Duodenal mucosa (tissue), 2 donors: ENCODE data around the gene MKRN2OS.
A peak's percentile ranks its signal among the peaks of the same experiment; 100 is the strongest.

Experiments
- H3K27ac ChIP-seq: one replicate; pipeline ENCODE4 v1.7.0; 2013; ENCODE audit warnings: low read depth, low read length
- H3K27me3 ChIP-seq, 2 donors: one replicate each; pipeline ENCODE4 v1.7.0; 2013; ENCODE audit warnings: low read length in 2 of 2, control low read depth in 1 of 2; ENCODE audit not compliant: insufficient read depth in 2 of 2, control insufficient read depth in 1 of 2
- H3K36me3 ChIP-seq, 2 donors: one replicate each; pipeline ENCODE4 v1.7.0; 2013; ENCODE audit warnings: low read length in 2 of 2, control low read depth in 1 of 2; ENCODE audit not compliant: insufficient read depth in 2 of 2, control insufficient read depth in 1 of 2
- H3K4me1 ChIP-seq, 2 donors: one replicate each; pipeline ENCODE4 v1.7.0; 2013; ENCODE audit warnings: low read length in 2 of 2, control low read depth in 1 of 2; ENCODE audit not compliant: insufficient read depth in 2 of 2, control insufficient read depth in 1 of 2
- H3K4me3 ChIP-seq, 2 donors: one replicate each; pipeline ENCODE4 v1.7.0; 2013; ENCODE audit warnings: low read length in 2 of 2, low read depth in 1 of 2
- H3K9ac ChIP-seq, 2 donors: one replicate each; pipeline ENCODE4 v1.7.0; 2013; ENCODE audit warnings: low read length in 2 of 2, low read depth in 1 of 2
- H3K9me3 ChIP-seq, 2 donors: one replicate each; pipeline ENCODE4 v1.7.0; 2013; ENCODE audit warnings: low read length in 2 of 2, control low read depth in 1 of 2; ENCODE audit not compliant: control insufficient read depth in 1 of 2

Gene MKRN2OS

DNA sequence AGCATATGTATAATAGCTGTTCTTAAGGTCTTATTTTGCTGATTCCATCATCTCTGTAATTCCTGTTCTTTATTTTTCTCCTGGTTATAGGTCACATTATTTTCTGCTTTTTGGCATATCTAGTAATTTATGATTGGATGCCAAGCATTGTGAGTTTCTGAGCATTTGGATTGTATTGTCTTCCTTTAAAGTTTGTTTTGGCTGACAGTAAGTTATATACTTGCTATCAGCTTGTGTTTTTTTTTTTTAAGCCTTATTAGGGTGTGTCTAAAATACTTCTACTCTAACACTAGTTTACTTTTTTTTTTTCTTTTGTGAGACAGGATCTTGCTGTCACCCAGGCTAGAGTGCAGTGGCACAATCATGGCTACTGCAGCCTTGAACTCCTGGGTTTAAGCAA, 21.7 kb upstream of the MKRN2OS start:
- no peaks in the 10 kb centered on the region for H3K27me3 ChIP-seq
- H3K9ac ChIP-seq, result no peak overlapping the region
- H3K4me1 ChIP-seq, result no peaks in the 10 kb centered on the region
- H3K9me3 ChIP-seq, result peaks cover 0 to 7% of the 10 kb centered on the region in 2 donors
- peaks cover 20 to 30% of the 10 kb centered on the region in 2 donors for H3K36me3 ChIP-seq
- H3K4me3 ChIP-seq, result no peak overlapping the region
- H3K27ac ChIP-seq, result no peak overlapping the region

GRCh38 chr3:12562451-12562850, 17.2 kb upstream of the MKRN2OS start:
- Histone ChIP-seq H3K4me1 (peaks cover 24 to 38% of the 10 kb centered on the region in 2 donors), H3K9ac (no peak overlapping the region), H3K36me3 (no peaks in the 10 kb centered on the region), H3K27me3 (no peaks in the 10 kb centered on the region), H3K27ac (no peak overlapping the region), H3K9me3 (peaks cover 0 to 7% of the 10 kb centered on the region in 2 donors), H3K4me3 (no peak overlapping the region)

- H3K9me3 ChIP-seq, result peaks cover 0 to 7% of the 10 kb centered on the region in 2 donors
- no peak overlapping the region for H3K4me3 ChIP-seq
- H3K9ac ChIP-seq, result no peak overlapping the region
- no peak overlapping the region for H3K27ac ChIP-seq
- H3K4me1 ChIP-seq, result peaks cover 26 to 38% of the 10 kb centered on the region in 2 donors
- H3K27me3 ChIP-seq, result no peaks in the 10 kb centered on the region
- no peaks in the 10 kb centered on the region for H3K36me3 ChIP-seq
These were observed 16.1 kb upstream of the MKRN2OS start for GRCh38 chr3:12561397-12561796.

DNA sequence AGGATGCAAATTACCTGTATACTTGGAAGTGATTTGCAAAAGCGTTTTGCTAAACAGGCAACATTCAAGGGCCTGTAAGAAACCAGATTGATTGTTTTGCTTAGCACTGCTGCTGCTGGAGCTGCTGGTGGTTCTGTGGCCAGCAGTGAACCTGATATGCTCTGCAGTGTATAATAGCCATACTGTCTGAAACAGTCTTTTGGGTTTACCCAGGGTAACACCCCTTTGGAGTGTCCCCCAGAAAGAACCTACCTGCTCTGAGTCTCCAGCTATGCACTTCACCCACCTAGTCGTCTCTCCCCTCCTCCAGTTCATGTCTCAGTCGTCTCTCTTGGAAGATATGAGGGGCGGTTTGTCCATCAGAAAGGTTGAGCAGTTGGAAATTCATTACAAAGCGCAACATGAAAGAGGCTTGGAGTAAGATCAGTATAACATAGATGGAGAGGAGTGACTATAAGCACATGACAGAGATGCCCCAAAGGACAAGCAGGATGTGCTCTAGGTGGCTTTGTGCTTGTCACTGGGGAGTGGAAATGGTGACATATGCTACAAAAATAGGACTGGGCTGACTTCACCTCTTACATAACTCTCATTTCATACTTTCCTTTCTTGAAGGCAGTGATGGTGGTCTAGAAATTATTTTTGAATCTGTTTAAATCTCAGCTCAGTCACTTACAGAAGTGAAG, 15.3 kb upstream of the MKRN2OS start:
- Histone ChIP-seq H3K4me3 (no peak overlapping the region), H3K4me1 (peaks cover 27 to 38% of the 10 kb centered on the region in 2 donors), H3K27me3 (no peaks in the 10 kb centered on the region), H3K36me3 (no peaks in the 10 kb centered on the region), H3K27ac (no peak overlapping the region), H3K9ac (no peak overlapping the region), H3K9me3 (no peaks in the 10 kb centered on the region)

- no peaks in the 10 kb centered on the region for H3K36me3 ChIP-seq
- H3K4me1 ChIP-seq, result peaks cover 27 to 38% of the 10 kb centered on the region in 2 donors
- no peak overlapping the region for H3K27ac ChIP-seq
- H3K4me3 ChIP-seq, result no peak overlapping the region
- H3K27me3 ChIP-seq, result no peaks in the 10 kb centered on the region
- H3K9ac ChIP-seq, result peak overlapping the region in 1 of 2 donors; percentile 5
- H3K9me3 ChIP-seq, result no peaks in the 10 kb centered on the region
These were observed 14.2 kb upstream of the MKRN2OS start for GRCh38 chr3:12559520-12559919.

GRCh38 chr3:12558706-12559105, 13.4 kb upstream of the MKRN2OS start:
- H3K4me1 ChIP-seq, result peaks cover 27 to 38% of the 10 kb centered on the region in 2 donors
- peak overlapping the region; percentile 21 to 87 for H3K9ac ChIP-seq
- no peak overlapping the region for H3K27ac ChIP-seq
- no peaks in the 10 kb centered on the region for H3K9me3 ChIP-seq
- H3K36me3 ChIP-seq, result no peaks in the 10 kb centered on the region
- peak overlapping the region; percentile 77 to 93 for H3K4me3 ChIP-seq
- H3K27me3 ChIP-seq, result no peaks in the 10 kb centered on the region

DNA sequence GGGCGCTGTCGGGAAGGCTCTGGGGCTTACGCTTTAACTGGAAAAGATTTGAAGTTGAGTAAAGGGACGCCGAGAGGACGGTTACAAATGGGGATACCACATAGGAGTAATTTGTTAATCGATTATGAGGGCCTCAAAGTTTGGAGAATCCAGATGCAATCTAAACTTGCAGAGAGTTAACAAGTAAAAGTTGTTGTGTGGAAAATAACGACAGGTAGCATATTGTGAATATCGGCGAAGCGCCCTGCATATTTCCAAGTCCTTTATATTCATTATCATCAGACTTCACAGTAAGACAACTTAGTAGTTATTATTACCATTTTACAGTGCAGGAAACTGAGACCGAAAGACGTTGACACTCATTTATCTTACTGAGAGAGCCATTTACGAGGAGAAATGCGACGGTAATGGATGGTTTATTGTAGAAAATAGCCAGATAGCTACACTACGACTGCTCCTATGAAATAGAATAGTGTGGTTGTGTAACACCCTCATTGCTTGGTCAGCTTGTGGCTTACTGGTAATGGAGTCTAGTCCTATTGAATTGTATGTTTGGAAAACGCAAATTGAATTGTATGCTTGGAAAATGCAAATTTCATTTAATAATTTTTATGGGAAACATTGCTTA, 12.3 kb upstream of the MKRN2OS start:
- Histone ChIP-seq H3K27ac (peak overlapping the region; percentile 95), H3K36me3 (no peaks in the 10 kb centered on the region), H3K9ac (peak overlapping the region; percentile 87 to 88), H3K4me3 (peak overlapping the region; percentile 77 to 93), H3K4me1 (peaks cover 27 to 38% of the 10 kb centered on the region in 2 donors), H3K9me3 (no peaks in the 10 kb centered on the region), H3K27me3 (no peaks in the 10 kb centered on the region)

DNA sequence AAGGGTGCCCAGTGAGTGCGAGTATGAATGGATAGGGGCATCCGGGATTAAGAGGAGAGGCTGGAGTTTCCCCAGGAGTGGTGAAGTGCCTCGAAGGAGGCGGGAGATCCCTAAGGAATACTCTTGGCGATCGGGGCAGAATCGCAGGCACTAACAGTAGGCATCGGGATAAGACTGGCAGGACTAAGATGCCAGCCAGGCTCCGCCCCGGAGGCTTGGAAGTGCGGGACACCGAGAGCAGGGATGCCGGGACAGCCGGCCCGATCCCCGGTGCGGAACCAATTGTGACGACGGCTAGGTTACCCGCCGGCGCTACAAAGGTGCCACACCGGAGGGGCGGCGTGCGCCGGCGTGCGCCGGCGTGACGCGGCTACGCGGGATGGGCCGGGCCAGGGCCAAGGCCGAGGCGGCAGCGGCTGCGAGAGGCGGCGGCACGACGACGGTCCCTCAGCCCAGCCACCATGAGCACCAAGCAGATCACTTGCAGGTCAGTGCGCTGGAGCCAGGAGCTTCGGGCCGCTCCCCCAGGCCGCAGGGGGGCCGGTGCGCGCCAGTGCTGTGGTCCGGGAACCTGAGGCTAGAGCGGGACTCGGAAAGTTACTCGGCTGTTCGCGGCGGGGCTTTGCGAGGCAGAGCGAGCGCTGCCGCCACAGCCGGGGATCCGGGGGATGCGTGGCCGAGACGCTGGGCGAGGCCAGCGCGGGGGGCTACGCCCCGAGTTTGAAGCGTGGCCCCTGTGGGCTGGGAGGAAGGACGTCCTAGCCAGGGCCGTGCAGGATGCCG, 11.6 kb upstream of the MKRN2OS start, which contains the start of gene MKRN2:
Gene MKRN2 (plus strand): TSS at position 398 of the 783 bp plus-strand sequence. CDS start 64 bp downstream, at position 462.
- H3K4me1 ChIP-seq, result peaks cover 27 to 38% of the 10 kb centered on the region in 2 donors
- no peaks in the 10 kb centered on the region for H3K9me3 ChIP-seq
- no peaks in the 10 kb centered on the region for H3K36me3 ChIP-seq
- H3K4me3 ChIP-seq, result peak within 1 kb of the TSS; percentile 77 to 93
- H3K9ac ChIP-seq, result peak within 1 kb of the TSS; percentile 87 to 88
- peak within 1 kb of the TSS; percentile 95 for H3K27ac ChIP-seq
- no peaks in the 10 kb centered on the region for H3K27me3 ChIP-seq

DNA sequence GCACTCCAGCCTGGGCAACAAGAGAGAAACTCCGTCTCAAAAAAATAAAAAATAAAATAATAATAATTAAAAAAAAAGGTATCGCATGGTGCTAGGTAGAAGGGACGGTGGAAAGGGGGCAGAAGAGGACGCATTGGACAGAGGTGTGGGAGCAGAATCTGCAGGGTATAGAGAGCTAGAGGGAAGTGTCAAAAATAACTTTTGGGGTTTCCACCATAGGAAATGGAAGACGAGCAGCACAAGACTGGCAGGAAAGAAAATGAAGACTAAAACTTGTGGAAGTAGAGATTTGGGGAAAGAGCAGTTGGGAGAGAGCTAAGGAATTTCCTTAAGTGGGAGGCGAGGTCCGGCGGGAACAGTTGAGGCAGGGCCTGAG, 11.0 kb upstream of the MKRN2OS start:
- peaks cover 27 to 36% of the 10 kb centered on the region in 2 donors for H3K4me1 ChIP-seq
- H3K9me3 ChIP-seq, result no peaks in the 10 kb centered on the region
- peak overlapping the region; percentile 77 to 93 for H3K4me3 ChIP-seq
- H3K9ac ChIP-seq, result peak overlapping the region; percentile 53 to 87
- H3K27ac ChIP-seq, result peak overlapping the region; percentile 61
- no peaks in the 10 kb centered on the region for H3K27me3 ChIP-seq
- H3K36me3 ChIP-seq, result no peaks in the 10 kb centered on the region

GRCh38 chr3:12553921-12554391, 8.7 kb upstream of the MKRN2OS start:
- H3K9ac ChIP-seq, result peak overlapping the region; percentile 7 to 73

More at GRCh38 chr3:12553921-12554391, 8.7 kb upstream of the MKRN2OS start:
- no peaks in the 10 kb centered on the region for H3K36me3 ChIP-seq
- no peak overlapping the region for H3K27ac ChIP-seq
- H3K27me3 ChIP-seq, result no peaks in the 10 kb centered on the region
- H3K9me3 ChIP-seq, result no peaks in the 10 kb centered on the region
- peak overlapping the region; percentile 65 to 80 for H3K4me3 ChIP-seq
- H3K4me1 ChIP-seq, result peaks cover 13 to 17% of the 10 kb centered on the region in 2 donors
